Fibroblast of skin of left biceps (primary cell): ENCODE results near the gene OR5H6.
"Not testable (repeated sequence)": the region's sequence is repeated elsewhere in the genome, so short reads cannot be mapped to it uniquely, and the experiment has no call there.

ENCODE experiments used
- DNase-seq, 2 experiments: peaks; one replicate each; pipeline ENCODE4 v3.0.0-alpha.2; 2013; ENCODE audit warnings: low read depth in 2 of 2

Gene OR5H6

GRCh38 chr3:98263944-98264343 is at the start of gene OR5H6:
Gene OR5H6, plus strand, starts transcription at chr3:98264244. Its CDS starts 89 bp downstream, at chr3:98264333.
- no peak for DNase-seq

GRCh38 chr3:98215051-98215450 is 49.0 kb upstream of the OR5H6 start:
- no peak for DNase-seq

GRCh38 chr3:98223907-98224672 is 40.0 kb upstream of the OR5H6 start:
- DNase-seq: no peak

- DNase-seq: no peak
Observed at GRCh38 chr3:98232489-98232888, 31.6 kb upstream of the OR5H6 start.

- DNase-seq: no peak
Observed at GRCh38 chr3:98233468-98233867, 30.6 kb upstream of the OR5H6 start.

GRCh38 chr3:98240131-98240530 is 23.9 kb upstream of the OR5H6 start:
- DNase-seq: no peak

GRCh38 chr3:98242155-98242554 is 21.9 kb upstream of the OR5H6 start:
- DNase-seq: no peak

GRCh38 chr3:98243843-98244242 is 20.2 kb upstream of the OR5H6 start:
- no peak for DNase-seq

- no peak for DNase-seq
Observed at GRCh38 chr3:98246142-98246541, 17.9 kb upstream of the OR5H6 start.

- DNase-seq: not testable (repeated sequence)
Observed at GRCh38 chr3:98256026-98256425, 8.0 kb upstream of the OR5H6 start.

- no peak for DNase-seq
Observed at GRCh38 chr3:98259707-98260106, 4.3 kb upstream of the OR5H6 start.

- no peak for DNase-seq
Observed at GRCh38 chr3:98262046-98262445, 2.0 kb upstream of the OR5H6 start.

GRCh38 chr3:98269846-98270245 is 5.8 kb downstream of the OR5H6 start:
- DNase-seq: no peak

- DNase-seq: no peak
Observed at GRCh38 chr3:98272126-98272525, 8.1 kb downstream of the OR5H6 start.

GRCh38 chr3:98274914-98275313 is 10.9 kb downstream of the OR5H6 start:
- no peak for DNase-seq

GRCh38 chr3:98282205-98282604 is 18.2 kb downstream of the OR5H6 start, which contains the start of gene OR5H2:
Gene OR5H2, plus strand, starts transcription at chr3:98282505. Its CDS starts 398 bp downstream, at chr3:98282903.
- DNase-seq: no peak

GRCh38 chr3:98290916-98291315 is 26.9 kb downstream of the OR5H6 start:
- DNase-seq: no peak

- DNase-seq: no peak
Observed at GRCh38 chr3:98291332-98291957, 27.4 kb downstream of the OR5H6 start.
